Subcutaneous abdominal adipose tissue (tissue), 5 donors: Measurements from ENCODE around the gene TOM1.
A peak's percentile ranks its signal among the peaks of the same experiment; 100 is the strongest.

Experiments used
- H3K27ac ChIP-seq: one replicate; pipeline ENCODE4 v1.7.0; 2013; ENCODE audit warnings: low read depth, mild to moderate bottlenecking, inconsistent platforms, low read length, moderate library complexity
- H3K27me3 ChIP-seq, 5 donors: one replicate each; pipeline ENCODE4 v1.7.0; 2013; ENCODE audit warnings: low read length in 5 of 5, inconsistent platforms in 1 of 5; ENCODE audit not compliant: control insufficient read depth in 5 of 5, insufficient read depth in 4 of 5
- H3K36me3 ChIP-seq, 5 donors: one replicate each; pipeline ENCODE4 v1.7.0; 2013; ENCODE audit warnings: low read length in 5 of 5; ENCODE audit not compliant: control insufficient read depth in 5 of 5, insufficient read depth in 5 of 5
- H3K4me1 ChIP-seq, 5 donors: one replicate each; pipeline ENCODE4 v1.7.0; 2013; ENCODE audit warnings: low read length in 5 of 5, mild to moderate bottlenecking in 3 of 5, moderate library complexity in 1 of 5; ENCODE audit not compliant: control insufficient read depth in 5 of 5, insufficient read depth in 5 of 5
- H3K4me3 ChIP-seq, 5 donors: one replicate each; pipeline ENCODE4 v1.7.0; 2013; ENCODE audit warnings: low read length in 5 of 5, low read depth in 1 of 5
- H3K9ac ChIP-seq, 5 donors: one replicate each; pipeline ENCODE4 v1.7.0; 2013; ENCODE audit warnings: low read length in 5 of 5, mild to moderate bottlenecking in 4 of 5, moderate library complexity in 3 of 5
- H3K9me3 ChIP-seq, 5 donors: one replicate each; pipeline ENCODE4 v1.7.0; 2013; ENCODE audit warnings: low read length in 5 of 5; ENCODE audit not compliant: control insufficient read depth in 5 of 5
- donor health status: healthy.
- donor health status: healthy.
- donor health status: healthy.
- donor health status: healthy.
- donor health status: healthy.

The TOM1 gene

GRCh38 chr22:35379146-35379993 lies 79.7 kb downstream of the TOM1 start:
- peak overlapping the region in 2 of 5 donors; percentile 30 to 39 for H3K9ac ChIP-seq
- H3K27me3 ChIP-seq = peaks cover 0 to 3% (median 0%) of the 10 kb centered on the region in 5 donors
- H3K36me3 ChIP-seq = peaks cover 4 to 15% (median 12%) of the 10 kb centered on the region in 5 donors
- no peak overlapping the region for H3K4me3 ChIP-seq
- peaks cover 0 to 2% (median 0%) of the 10 kb centered on the region in 5 donors for H3K9me3 ChIP-seq
- peak overlapping the region; percentile 99 for H3K27ac ChIP-seq
- H3K4me1 ChIP-seq = peaks cover 14 to 91% (median 82%) of the 10 kb centered on the region in 5 donors

- Histone ChIP-seq H3K36me3 (peaks cover 4 to 21% (median 18%) of the 10 kb centered on the region in 5 donors), H3K27me3 (peaks cover 0 to 3% (median 0%) of the 10 kb centered on the region in 5 donors), H3K9me3 (peaks cover 0 to 2% (median 0%) of the 10 kb centered on the region in 5 donors), H3K27ac (peak overlapping the region; percentile 99), H3K9ac (peak overlapping the region in 4 of 5 donors; percentile 1 to 97 (median 78)), H3K4me1 (peaks cover 14 to 94% (median 88%) of the 10 kb centered on the region in 5 donors), H3K4me3 (peak overlapping the region in 1 of 5 donors; percentile 48)
Observed at GRCh38 chr22:35380013-35380412, 80.3 kb downstream of the TOM1 start.

- Histone ChIP-seq H3K9ac (peak within 1 kb of the TSS; percentile 56 to 97 (median 87)), H3K9me3 (peaks cover 0 to 2% (median 0%) of the 10 kb centered on the region in 5 donors), H3K36me3 (peaks cover 4 to 23% (median 20%) of the 10 kb centered on the region in 5 donors), H3K4me1 (peaks cover 14 to 92% (median 85%) of the 10 kb centered on the region in 5 donors), H3K27me3 (peaks cover 0 to 3% (median 0%) of the 10 kb centered on the region in 5 donors), H3K4me3 (peak within 1 kb of the TSS; percentile 73 to 93 (median 82)), H3K27ac (peak within 1 kb of the TSS; percentile 99)
Observed at GRCh38 chr22:35380537-35381423, 81.1 kb downstream of the TOM1 start, which contains the start of gene HMOX1. Gene HMOX1, plus strand, starts transcription at chr22:35381096. Its CDS starts 78 bp downstream, at chr22:35381174.

- Histone ChIP-seq H3K9me3 (peaks cover 0 to 2% (median 0%) of the 10 kb centered on the region in 5 donors), H3K27ac (peak overlapping the region; percentile 99), H3K36me3 (peaks cover 4 to 27% (median 25%) of the 10 kb centered on the region in 5 donors), H3K4me1 (peaks cover 14 to 89% (median 81%) of the 10 kb centered on the region in 5 donors), H3K27me3 (peaks cover 0 to 3% (median 0%) of the 10 kb centered on the region in 5 donors), H3K4me3 (peak overlapping the region; percentile 73 to 93 (median 82)), H3K9ac (peak overlapping the region; percentile 56 to 97 (median 87))
Observed at GRCh38 chr22:35381424-35382009, 81.8 kb downstream of the TOM1 start.

GRCh38 chr22:35383679-35384071 lies 84.0 kb downstream of the TOM1 start:
- Histone ChIP-seq H3K27me3 (no peaks in the 10 kb centered on the region), H3K36me3 (peaks cover 4 to 43% (median 37%) of the 10 kb centered on the region in 5 donors), H3K4me1 (peaks cover 9 to 77% (median 66%) of the 10 kb centered on the region in 5 donors), H3K27ac (peak overlapping the region; percentile 27), H3K4me3 (peak overlapping the region; percentile 4 to 58 (median 38)), H3K9me3 (no peaks in the 10 kb centered on the region), H3K9ac (peak overlapping the region in 4 of 5 donors; percentile 4 to 87 (median 10))

- H3K9ac ChIP-seq = peak overlapping the region in 3 of 5 donors; percentile 9 to 48 (median 38)
- peaks cover 4 to 48% (median 38%) of the 10 kb centered on the region in 5 donors for H3K36me3 ChIP-seq
- no peaks in the 10 kb centered on the region for H3K27me3 ChIP-seq
- peaks cover 9 to 69% (median 59%) of the 10 kb centered on the region in 5 donors for H3K4me1 ChIP-seq
- H3K4me3 ChIP-seq = peak overlapping the region in 2 of 5 donors; percentile 32 to 51
- H3K9me3 ChIP-seq = no peaks in the 10 kb centered on the region
- no peak overlapping the region for H3K27ac ChIP-seq
Observed at GRCh38 chr22:35384527-35384926, 84.8 kb downstream of the TOM1 start.

GRCh38 chr22:35384975-35385588 lies 85.4 kb downstream of the TOM1 start:
- Histone ChIP-seq H3K9me3 (no peaks in the 10 kb centered on the region), H3K4me3 (peak overlapping the region in 3 of 5 donors; percentile 32 to 51 (median 40)), H3K27me3 (no peaks in the 10 kb centered on the region), H3K4me1 (peaks cover 9 to 64% (median 57%) of the 10 kb centered on the region in 5 donors), H3K27ac (no peak overlapping the region), H3K9ac (peak overlapping the region in 3 of 5 donors; percentile 9 to 48 (median 38)), H3K36me3 (peaks cover 4 to 54% (median 44%) of the 10 kb centered on the region in 5 donors)

- Histone ChIP-seq H3K36me3 (peaks cover 4 to 64% (median 51%) of the 10 kb centered on the region in 5 donors), H3K9me3 (no peaks in the 10 kb centered on the region), H3K9ac (no peak overlapping the region), H3K4me1 (peaks cover 8 to 49% (median 40%) of the 10 kb centered on the region in 5 donors), H3K4me3 (no peak overlapping the region), H3K27ac (no peak overlapping the region), H3K27me3 (no peaks in the 10 kb centered on the region)
Observed at GRCh38 chr22:35386670-35387288, 87.1 kb downstream of the TOM1 start.
